ENCODE measurements around the gene SMOC2. TPM values are rescaled to one million over a fixed set of nuclear protein-coding genes. Genes with fewer than 3 reads are reported as not detected.

Gene SMOC2, protein sequence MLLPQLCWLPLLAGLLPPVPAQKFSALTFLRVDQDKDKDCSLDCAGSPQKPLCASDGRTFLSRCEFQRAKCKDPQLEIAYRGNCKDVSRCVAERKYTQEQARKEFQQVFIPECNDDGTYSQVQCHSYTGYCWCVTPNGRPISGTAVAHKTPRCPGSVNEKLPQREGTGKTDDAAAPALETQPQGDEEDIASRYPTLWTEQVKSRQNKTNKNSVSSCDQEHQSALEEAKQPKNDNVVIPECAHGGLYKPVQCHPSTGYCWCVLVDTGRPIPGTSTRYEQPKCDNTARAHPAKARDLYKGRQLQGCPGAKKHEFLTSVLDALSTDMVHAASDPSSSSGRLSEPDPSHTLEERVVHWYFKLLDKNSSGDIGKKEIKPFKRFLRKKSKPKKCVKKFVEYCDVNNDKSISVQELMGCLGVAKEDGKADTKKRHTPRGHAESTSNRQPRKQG
- total RNA-seq, result not detected in 2 replicates

DNA sequence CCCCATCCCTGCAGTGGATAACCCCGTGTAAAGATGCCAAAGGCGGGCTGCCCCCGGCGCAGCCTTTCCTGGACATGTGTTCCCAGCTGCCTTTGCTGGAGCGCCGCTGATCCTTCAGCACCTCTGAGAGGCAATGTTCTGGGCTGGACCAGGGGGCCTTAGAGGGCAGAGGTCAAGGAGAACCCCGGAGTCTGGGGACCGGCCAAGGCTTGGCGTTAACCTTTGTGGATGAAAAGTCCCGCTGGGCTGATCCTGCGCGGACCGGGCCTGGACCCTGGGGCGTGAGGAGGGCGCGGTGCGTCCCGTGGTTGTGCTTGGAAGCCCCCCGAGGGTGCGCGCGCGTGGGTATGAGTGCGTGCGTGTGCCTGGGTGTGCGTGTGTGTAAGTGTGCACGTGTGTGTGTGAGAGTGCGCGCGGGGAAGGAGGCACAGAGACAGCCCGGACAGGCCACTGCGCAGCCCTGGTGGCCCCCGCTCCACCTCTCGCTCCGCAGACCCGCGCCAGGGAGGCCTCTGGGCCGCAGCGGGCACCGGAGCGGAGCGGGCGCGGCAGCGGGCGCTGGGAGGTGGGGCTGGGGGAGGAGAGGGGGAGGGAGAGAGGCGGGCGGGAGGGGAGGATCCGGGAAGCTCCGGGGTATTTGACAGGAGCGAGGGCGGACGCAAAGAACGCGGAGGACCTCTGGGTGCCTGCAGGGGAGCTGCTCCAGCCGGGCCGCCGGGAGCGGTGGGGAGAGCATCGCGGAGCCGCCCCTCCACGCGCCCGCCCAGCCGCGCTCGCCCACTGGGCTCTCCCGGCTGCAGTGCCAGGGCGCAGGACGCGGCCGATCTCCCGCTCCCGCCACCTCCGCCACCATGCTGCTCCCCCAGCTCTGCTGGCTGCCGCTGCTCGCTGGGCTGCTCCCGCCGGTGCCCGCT is at the start of gene SMOC2:
SMOC2 (plus strand) TSS at position 665 of the 914 bp plus-strand sequence; CDS start at position 852, 187 bp downstream.

Other genes starting within 250 kb of the SMOC2 start
- not detected in 2 replicates for gene DACT2, start 121.4 kb upstream of the SMOC2 start, total RNA-seq